COLO668 (cell line): ENCODE measurements around the gene NFKBIE.

Experiments
- DNase-seq: peaks from one replicate; lab custom pipeline; 2025; ENCODE audit not compliant: unreplicated experiment; lab: John Stamatoyannopoulos, UW

The NFKBIE gene

GRCh38 chr6:44260451-44261297, 4.7 kb downstream of the NFKBIE start:
- DNase-seq = no peak

- DNase-seq = no peak
Measured at GRCh38 chr6:44260011-44260410, 5.3 kb downstream of the NFKBIE start.

- no peak for DNase-seq
Measured at GRCh38 chr6:44258921-44259320, 6.4 kb downstream of the NFKBIE start.

- DNase-seq = no peak
Measured at GRCh38 chr6:44258325-44258863, 7.0 kb downstream of the NFKBIE start.

GRCh38 chr6:44257753-44258324, 7.5 kb downstream of the NFKBIE start:
- no peak for DNase-seq

- peak; percentile 73 for DNase-seq
Measured at GRCh38 chr6:44257025-44257752, 8.2 kb downstream of the NFKBIE start, which contains the start of gene SLC35B2. Gene SLC35B2, minus strand, starts transcription at chr6:44257528. Its CDS starts 118 bp downstream, at chr6:44257410.

- DNase-seq = no peak
Measured at GRCh38 chr6:44256775-44257024, 8.7 kb downstream of the NFKBIE start.

GRCh38 chr6:44255871-44256774, 9.2 kb downstream of the NFKBIE start:
- DNase-seq = no peak

GRCh38 chr6:44255105-44255808, 10.1 kb downstream of the NFKBIE start:
- no peak for DNase-seq

- DNase-seq = no peak
Measured at GRCh38 chr6:44254191-44255104, 10.9 kb downstream of the NFKBIE start.

- DNase-seq = peak; percentile 48
Measured at GRCh38 chr6:44253307-44254101, 11.8 kb downstream of the NFKBIE start.

GRCh38 chr6:44251576-44252524, 13.5 kb downstream of the NFKBIE start:
- DNase-seq = no peak

GRCh38 chr6:44250718-44251123, 14.6 kb downstream of the NFKBIE start:
- no peak for DNase-seq

GRCh38 chr6:44250067-44250717, 15.2 kb downstream of the NFKBIE start:
- DNase-seq = no peak

GRCh38 chr6:44249082-44249748, 16.1 kb downstream of the NFKBIE start:
- DNase-seq = no peak

GRCh38 chr6:44248579-44248978, 16.8 kb downstream of the NFKBIE start:
- DNase-seq = no peak
